Right lobe of liver (tissue), 6 donors: Measurements from ENCODE around the gene HDGFL2. TPM values are rescaled to one million over a fixed set of nuclear protein-coding genes. Genes with fewer than 3 reads are reported as not detected.

ENCODE experiments used
- ATAC-seq, 4 donors: fragments of 200-7000 bp; cut with Tn5 transposase; one replicate each; pipeline ENCODE4 v1.9.1; 2020; ENCODE audit warnings: mild to moderate bottlenecking in 4 of 4, moderate library complexity in 4 of 4
- DNase-seq, 3 donors: peaks; one replicate each; pipeline ENCODE4 v3.0.0-alpha.2; 2020
- H3K27ac ChIP-seq, 3 donors: fragments of 200-600 bp; one replicate each; pipeline ENCODE4 v1.8.0; 2022
- H3K27me3 ChIP-seq, 2 donors: fragments of 200-600 bp; one replicate each; pipeline ENCODE4 v1.8.0; 2022
- H3K36me3 ChIP-seq, 4 donors: fragments of 200-600 bp; sonication (generic) in 1 of 4; one replicate each; pipeline versions ENCODE4 v1.5.1 to v1.8.0; 2017 to 2022; ENCODE audit warnings: control low read depth in 1 of 4
- H3K4me1 ChIP-seq, 4 donors: fragments of 200-600 bp; sonication (generic) in 1 of 4; one replicate each; pipeline versions ENCODE4 v1.5.1 to v1.8.0; 2017 to 2022; ENCODE audit warnings: control low read depth in 1 of 4
- H3K4me3 ChIP-seq, 3 donors: fragments of 200-600 bp; one replicate each; pipeline ENCODE4 v1.8.0; 2022
- H3K9me3 ChIP-seq, 4 donors: fragments of 200-600 bp; sonication (generic) in 1 of 4; one replicate each; pipeline versions ENCODE4 v1.5.1 to v1.8.0; 2017 to 2022; ENCODE audit warnings: control low read depth in 1 of 4
- CTCF ChIP-seq, 4 donors: fragments of 200-600 bp in 3 of 4; fragments of 450-650 bp in 1 of 4; IDR thresholded peaks; one replicate each; pipeline versions ENCODE4 v1.5.1 to v1.8.0; 2016 to 2022; ENCODE audit warnings: antibody characterized with exemption in 4 of 4, mild to moderate bottlenecking in 2 of 4
- POLR2A ChIP-seq: fragments of 450-650 bp; IDR thresholded peaks from one replicate; pipeline ENCODE4 v1.6.1; 2017; ENCODE audit warnings: antibody characterized with exemption, mild to moderate bottlenecking
- WGBS: methylation state at CpG from one replicate; pipeline ENCODE4 v1.1.6; 2018; ENCODE audit warnings: low coverage, low lambda C conversion rate; ENCODE audit not compliant: insufficient coverage; ENCODE audit errors: missing lambda C conversion rate; 5-methylcytosine and 5-hydroxymethylcytosine counted together
- intact Hi-C, 2 donors: fragments of 100-400 bp; cut with DNase I; formaldehyde crosslinking; loops; one replicate each; pipeline versions ENCODE4 v1.11.2 to v1.14.1; 2022
- total RNA-seq, 6 experiments: library from RNA; depleted of rRNA in 2 of 6; stranded (reverse); fragments of >200 nt in 2 of 6; fragmentation: NEBNext Ultra II Directional in 3 of 6; extraction: Animal tissue kit (Norgen Biotek cat#: 25700) in 3 of 6; gene quantifications; one replicate each; pipeline versions ENCODE4 v1.1.0 to v1.2.4, GENCODE V29; 2016 to 2023
- donor health status: DM: no; HTN: yes; CAD: no.
- donor health status: DM: no; HTN: no; CAD: no.
- donor health status: DM: no; HTN: no; CAD: no.
- donor health status: DM: no; HTN: yes; CAD: no.
- donor health status: DM: no; HTN: yes; CAD: no.

Gene HDGFL2
- total RNA-seq, 6 experiments from 2014 or later = 8.4 to 16.3 (median 14.0) TPM

- peaks cover 0 to 9% (median 3%) of the 10 kb centered on the region in 4 donors for H3K36me3 ChIP-seq
- DNase-seq (no peak), ATAC-seq (no peak)
- H3K27me3 ChIP-seq = no peaks in the 10 kb centered on the region
- H3K4me3 ChIP-seq = no peak overlapping the region
- peaks cover 0 to 35% (median 0%) of the 10 kb centered on the region in 4 donors for H3K4me1 ChIP-seq
- no peak overlapping the region for H3K27ac ChIP-seq
- H3K9me3 ChIP-seq = no peaks in the 10 kb centered on the region
- intact Hi-C loops = no loop called here
- 64% methylated on average over 4 of the region's 9 CpGs for WGBS
- no peak for TF ChIP-seq POLR2A
- no peak for TF ChIP-seq CTCF (IDR thresholded peaks at IDR 0.05)
Observed at GRCh38 chr19:4533334-4533733, 61.2 kb downstream of the HDGFL2 start.

- no peaks in the 10 kb centered on the region for H3K9me3 ChIP-seq
- peak overlapping the region in 1 of 3 donors; percentile 70 for H3K4me3 ChIP-seq
- peaks cover 0 to 3% (median 3%) of the 10 kb centered on the region in 4 donors for H3K36me3 ChIP-seq
- intact Hi-C loops = no loop called here
- DNase-seq = no peak
- no peak for ATAC-seq
- no peak for TF ChIP-seq POLR2A
- no peak for TF ChIP-seq CTCF (IDR thresholded peaks at IDR 0.05)
- peaks cover 0 to 41% (median 0%) of the 10 kb centered on the region in 4 donors for H3K4me1 ChIP-seq
- peak overlapping the region in 1 of 3 donors; percentile 87 for H3K27ac ChIP-seq
- WGBS = 90% methylated on average over 2 of the region's 9 CpGs
- H3K27me3 ChIP-seq = no peaks in the 10 kb centered on the region
Observed at GRCh38 chr19:4533835-4534424, 61.8 kb downstream of the HDGFL2 start.

DNA sequence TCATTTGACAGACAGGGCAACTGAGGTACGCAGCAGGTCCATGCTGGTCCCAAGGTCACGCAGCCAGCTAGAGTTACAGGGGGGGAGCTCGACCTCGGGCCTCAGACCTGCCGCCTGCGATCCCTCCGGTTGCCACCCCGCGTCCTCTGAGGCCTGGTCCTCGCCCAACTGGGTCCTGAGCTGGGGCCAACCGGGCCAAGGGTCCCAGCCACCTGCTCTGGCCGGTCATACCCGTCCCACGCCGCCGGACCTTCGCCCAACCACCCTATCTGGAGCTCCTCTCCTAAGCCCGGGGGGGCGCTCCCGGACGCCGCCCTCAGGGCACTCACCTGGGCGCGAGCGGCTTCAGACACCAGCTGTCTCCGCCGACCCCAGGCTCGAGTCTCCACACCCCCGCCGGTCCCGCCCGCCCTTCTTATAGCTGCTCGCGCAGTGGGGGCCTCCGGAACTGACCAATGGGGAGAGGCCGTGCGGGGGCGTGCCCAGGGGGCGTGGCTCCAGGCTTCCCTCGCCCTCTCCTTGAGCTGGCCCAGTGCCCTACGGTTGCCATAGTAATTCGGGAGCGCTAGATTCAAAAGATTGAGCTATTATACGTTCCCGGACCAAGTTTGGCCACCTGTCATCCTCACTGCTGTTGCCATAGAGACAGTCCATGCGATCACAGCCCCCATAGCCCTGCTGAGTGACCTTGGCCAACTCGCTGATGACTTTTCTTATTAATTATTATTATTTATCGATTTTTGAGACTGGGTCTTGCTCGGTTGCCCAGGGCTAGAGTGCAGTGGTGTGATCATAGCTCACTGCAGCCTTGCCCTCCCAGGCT lies 63.0 kb downstream of the HDGFL2 start, which contains the start of gene PLIN5:
TSS of gene PLIN5 (minus strand) at position 389 of the 823 bp plus-strand sequence. CDS start 1,150 bp downstream, outside the sequence.
- H3K36me3 ChIP-seq = peaks cover 0 to 3% (median 1%) of the 10 kb centered on the region in 4 donors
- peak within 1 kb of the TSS in 2 of 3 donors; percentile 70 to 81 for H3K4me3 ChIP-seq
- TF ChIP-seq CTCF (IDR thresholded peaks at IDR 0.05) (peak in 2 of 4 donors; percentile 3 to 13), POLR2A (peak; percentile 79)
- no peaks in the 10 kb centered on the region for H3K9me3 ChIP-seq
- DNase-seq (peak; percentile 94 to 98 (median 97)), ATAC-seq (peak; percentile 45 to 75 (median 65))
- peaks cover 0 to 42% (median 0%) of the 10 kb centered on the region in 4 donors for H3K4me1 ChIP-seq
- peak within 1 kb of the TSS in 2 of 3 donors; percentile 77 to 87 for H3K27ac ChIP-seq
- no peaks in the 10 kb centered on the region for H3K27me3 ChIP-seq
- 10% methylated on average over 9 of the region's 49 CpGs for WGBS
- intact Hi-C loops = no loop called here

- H3K4me1 ChIP-seq = peaks cover 0 to 55% (median 5%) of the 10 kb centered on the region in 4 donors
- WGBS = 36% methylated on average over 3 of the region's 5 CpGs
- peak overlapping the region; percentile 67 to 81 (median 70) for H3K4me3 ChIP-seq
- H3K27me3 ChIP-seq = no peaks in the 10 kb centered on the region
- ATAC-seq (peak in 2 of 4 donors; percentile 2 to 10), DNase-seq (peak in 1 of 3 donors; percentile 80)
- intact Hi-C loops = no loop called here
- TF ChIP-seq CTCF (IDR thresholded peaks at IDR 0.05) (no peak), POLR2A (no peak)
- H3K27ac ChIP-seq = peak overlapping the region; percentile 4 to 81 (median 79)
- peaks cover 0 to 3% (median 1%) of the 10 kb centered on the region in 4 donors for H3K36me3 ChIP-seq
- H3K9me3 ChIP-seq = no peaks in the 10 kb centered on the region
Observed at GRCh38 chr19:4536798-4537197, 64.7 kb downstream of the HDGFL2 start.
